T-helper 1 cell (primary cell): ENCODE data around the gene ZNF549.

Experiments used
- DNase-seq, 5 donors: peaks; one replicate each; pipeline ENCODE4 v3.0.0-alpha.2; 2012 to 2020

ZNF549 gene

GRCh38 chr19:57570707-57571106 is 43.6 kb downstream of the ZNF549 start:
- no peak for DNase-seq

GRCh38 chr19:57572415-57572947 is 45.3 kb downstream of the ZNF549 start:
- DNase-seq, result no peak

GRCh38 chr19:57576661-57577060 is 49.5 kb downstream of the ZNF549 start:
- DNase-seq, result no peak

- DNase-seq, result peak; percentile 88 to 98 (median 95)
Observed at GRCh38 chr19:57578487-57579205, 51.5 kb downstream of the ZNF549 start, which contains the start of gene ZNF416. Gene ZNF416, minus strand, starts transcription at chr19:57578911. Its CDS starts 207 bp downstream, at chr19:57578704.

- DNase-seq, result no peak
Observed at GRCh38 chr19:57583104-57583520, 56.0 kb downstream of the ZNF549 start.

GRCh38 chr19:57583521-57584416 is 56.6 kb downstream of the ZNF549 start, which contains the start of gene ZIK1:
Gene ZIK1, plus strand, starts transcription at chr19:57584145. Its CDS starts 212 bp downstream, at chr19:57584357.
- DNase-seq, result peak; percentile 64 to 89 (median 83)

- DNase-seq, result no peak
Observed at GRCh38 chr19:57587529-57587928, 60.4 kb downstream of the ZNF549 start.

GRCh38 chr19:57599377-57599760 is 72.2 kb downstream of the ZNF549 start:
- DNase-seq, result no peak

- peak; percentile 62 to 88 (median 73) for DNase-seq
Observed at GRCh38 chr19:57599761-57600383, 72.7 kb downstream of the ZNF549 start, which contains the start of gene ZNF530. Gene ZNF530, plus strand, starts transcription at chr19:57599885. Its CDS starts 4,461 bp downstream, at chr19:57604346.

GRCh38 chr19:57606931-57607330 is 79.8 kb downstream of the ZNF549 start:
- no peak for DNase-seq
